Pons (tissue), 1 donor: Measurements from ENCODE around the gene HS3ST2.
A peak's percentile ranks its signal among the peaks of the same experiment; 100 is the strongest.

Source experiments
- DNase-seq: peaks from one replicate; pipeline ENCODE4 v3.0.0-alpha.2; 2016; ENCODE audit warnings: low spot score

The HS3ST2 gene

DNA sequence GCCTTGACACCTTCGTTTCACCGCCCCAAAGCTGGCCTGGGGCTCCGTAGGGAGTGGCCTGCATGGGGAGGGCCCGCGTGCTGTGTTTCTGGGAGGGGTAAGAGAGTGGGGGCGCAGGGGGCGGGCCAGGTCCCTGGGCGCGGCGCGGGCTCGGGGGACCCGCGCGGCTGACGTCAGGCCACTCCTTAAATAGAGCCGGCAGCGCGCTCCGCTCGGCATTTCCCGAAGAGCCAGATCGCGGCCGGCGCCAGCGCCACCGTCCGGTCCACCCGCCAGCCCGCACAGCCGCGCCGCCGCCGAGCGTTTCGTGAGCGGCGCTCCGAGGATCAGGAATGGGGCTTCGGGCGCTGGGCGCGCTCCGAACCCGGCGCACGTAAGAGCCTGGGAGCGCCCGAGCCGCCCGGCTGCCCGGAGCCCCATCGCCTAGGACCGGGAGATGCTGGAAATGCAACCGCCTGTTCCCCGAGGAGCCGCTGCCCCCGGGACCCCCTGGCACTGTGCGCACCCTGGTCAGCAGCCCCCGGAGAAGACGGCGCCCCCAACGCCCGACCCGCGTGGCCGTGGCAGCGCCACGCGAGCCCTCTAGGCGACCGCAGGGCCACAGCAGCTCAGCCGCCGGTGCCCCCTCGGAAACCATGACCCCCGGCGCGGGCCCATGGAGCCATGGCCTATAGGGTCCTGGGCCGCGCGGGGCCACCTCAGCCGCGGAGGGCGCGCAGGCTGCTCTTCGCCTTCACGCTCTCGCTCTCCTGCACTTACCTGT lies at the start of gene HS3ST2:
HS3ST2 (plus strand) TSS at position 215 of the 763 bp plus-strand sequence; CDS start at position 664, 449 bp downstream.
- DNase-seq = no peak

DNA sequence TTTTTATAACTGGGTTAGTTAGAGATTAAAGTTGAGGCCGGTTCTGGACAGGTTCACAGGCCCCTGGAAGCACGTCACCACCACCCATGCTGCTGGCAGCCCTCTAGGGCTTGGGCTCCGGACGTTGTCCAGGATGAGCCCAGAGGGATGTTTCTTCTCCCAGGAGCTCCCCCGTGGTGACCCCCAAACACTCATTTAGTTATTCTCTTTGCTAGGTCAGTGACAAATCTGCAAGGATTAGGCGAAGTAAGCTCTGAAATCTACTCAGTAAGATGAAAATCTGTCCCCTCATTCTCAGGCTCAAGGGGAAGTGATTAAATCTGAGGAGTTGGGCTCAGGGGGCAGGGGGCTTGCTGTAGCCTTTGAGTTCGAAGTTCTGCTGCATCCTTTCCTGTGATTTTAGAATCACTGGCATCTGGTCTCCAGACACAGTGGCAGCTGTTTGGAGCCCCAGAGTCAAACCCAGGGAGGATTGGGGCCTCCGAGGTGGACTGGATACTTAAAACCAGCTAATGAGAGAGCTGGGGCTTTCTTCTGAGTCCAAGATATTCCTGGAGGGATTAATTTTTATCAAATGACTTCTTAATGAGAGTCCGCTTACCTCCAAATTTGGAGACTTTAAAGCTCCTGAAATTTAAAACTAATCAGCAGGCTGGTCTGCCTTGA lies 49.2 kb upstream of the HS3ST2 start:
- no peak for DNase-seq

DNA sequence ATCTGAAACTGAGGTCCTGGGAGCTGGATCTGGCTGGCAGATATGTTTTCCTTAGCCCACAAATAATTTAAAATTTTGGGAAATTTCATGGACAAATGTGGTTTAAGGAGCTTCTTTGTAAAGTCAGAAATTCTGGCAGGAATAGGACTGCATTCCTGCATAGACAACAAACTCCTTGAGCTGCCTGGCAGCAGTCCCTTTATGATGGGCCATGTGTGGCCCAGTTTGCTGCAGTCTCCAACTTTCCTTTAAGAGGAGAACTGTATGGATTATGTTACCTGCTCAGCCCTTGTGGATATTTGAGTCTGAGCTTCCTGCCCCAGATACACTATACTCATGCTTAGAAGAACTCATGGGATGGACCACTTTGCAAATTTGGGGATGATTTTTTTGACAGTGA lies 48.5 kb upstream of the HS3ST2 start:
- no peak for DNase-seq

DNA sequence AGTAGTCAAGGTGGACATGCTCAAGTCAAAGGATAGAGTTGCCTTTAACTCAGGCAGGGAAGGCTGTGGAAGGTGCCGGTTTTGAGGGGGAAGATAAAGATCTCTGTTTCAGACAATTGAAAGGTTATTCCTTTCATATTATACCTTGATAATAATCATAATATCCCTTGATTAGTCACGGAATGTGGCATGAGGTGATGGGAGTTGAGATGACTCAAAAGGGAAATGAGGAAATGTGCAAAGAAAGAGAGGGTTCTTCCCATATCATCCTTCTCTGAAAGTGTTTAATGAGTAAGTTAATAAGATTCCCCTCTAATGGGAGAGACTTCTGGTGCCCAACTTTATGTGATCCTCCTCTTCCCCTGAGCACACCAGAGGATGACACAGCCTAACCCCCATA lies 43.1 kb upstream of the HS3ST2 start:
- DNase-seq = no peak

DNA sequence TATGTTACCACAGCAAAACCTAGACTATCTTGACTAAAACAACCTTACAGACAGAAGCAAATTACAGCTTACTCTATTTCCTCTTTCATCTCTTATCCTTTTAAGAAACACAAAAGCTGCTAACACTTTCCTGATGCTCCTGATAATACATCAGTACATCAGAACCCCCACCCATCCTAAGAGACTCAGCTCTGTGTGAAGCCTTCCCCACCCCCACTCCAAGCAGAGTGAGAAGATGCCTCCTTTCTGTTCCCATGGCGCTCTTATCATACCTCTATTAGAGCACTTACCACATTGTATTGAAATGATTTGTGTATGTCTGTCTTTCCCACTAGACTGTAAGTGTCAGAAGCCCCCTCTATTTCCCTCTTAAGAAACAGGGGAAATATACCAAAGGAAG lies 42.4 kb upstream of the HS3ST2 start:
- DNase-seq = no peak

DNA sequence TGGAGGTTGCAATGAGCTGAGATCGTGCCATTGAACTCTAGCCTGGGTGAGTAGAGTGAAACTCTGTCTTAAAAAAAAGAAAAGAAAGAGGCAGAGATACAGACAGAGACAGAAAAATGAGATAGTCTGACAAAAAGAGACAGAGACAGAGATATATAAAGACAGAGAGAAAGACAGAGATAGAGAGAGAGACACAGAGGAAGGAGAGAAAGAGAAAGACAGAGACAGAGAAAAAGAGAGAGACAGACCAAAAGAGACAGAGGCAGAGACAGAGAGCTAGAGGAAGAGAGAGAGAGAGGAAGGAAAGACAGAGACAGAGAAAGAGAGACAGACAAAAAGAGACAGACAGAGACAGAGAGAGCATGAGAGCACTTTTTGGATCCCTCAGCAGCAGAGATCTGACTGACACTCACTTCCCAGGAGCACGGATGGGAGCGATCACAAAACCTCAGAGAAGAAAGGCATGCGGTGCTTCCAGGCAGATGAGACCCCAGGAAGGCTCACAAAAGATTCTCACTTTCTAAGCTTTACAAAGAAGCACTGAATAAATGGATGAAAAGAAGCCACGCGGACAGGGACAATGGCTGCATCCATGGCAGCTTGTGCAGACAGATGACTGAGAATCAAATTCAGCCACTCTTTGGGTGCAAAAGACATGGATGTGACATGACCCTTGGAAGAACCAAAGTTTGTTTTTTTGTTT lies 38.6 kb upstream of the HS3ST2 start:
- no peak for DNase-seq

DNA sequence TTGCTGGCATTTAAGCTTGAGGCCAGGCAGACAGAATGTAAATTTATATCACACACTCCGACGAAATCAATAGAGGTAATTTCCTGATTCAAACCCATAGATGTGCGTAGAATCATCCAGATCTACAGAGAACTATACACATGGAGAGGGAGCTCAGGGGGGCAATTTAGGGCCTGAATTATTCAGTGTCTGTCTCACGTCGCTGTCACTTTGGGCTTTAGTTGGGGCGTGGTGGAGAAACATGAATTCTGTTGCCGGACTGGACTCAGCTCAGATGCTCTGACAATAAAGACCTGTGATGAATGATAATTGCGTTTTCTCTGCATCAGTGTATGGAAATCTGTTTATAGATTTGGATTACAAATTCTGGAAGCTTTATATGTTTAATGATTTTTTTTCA lies 32.5 kb upstream of the HS3ST2 start:
- no peak for DNase-seq

DNA sequence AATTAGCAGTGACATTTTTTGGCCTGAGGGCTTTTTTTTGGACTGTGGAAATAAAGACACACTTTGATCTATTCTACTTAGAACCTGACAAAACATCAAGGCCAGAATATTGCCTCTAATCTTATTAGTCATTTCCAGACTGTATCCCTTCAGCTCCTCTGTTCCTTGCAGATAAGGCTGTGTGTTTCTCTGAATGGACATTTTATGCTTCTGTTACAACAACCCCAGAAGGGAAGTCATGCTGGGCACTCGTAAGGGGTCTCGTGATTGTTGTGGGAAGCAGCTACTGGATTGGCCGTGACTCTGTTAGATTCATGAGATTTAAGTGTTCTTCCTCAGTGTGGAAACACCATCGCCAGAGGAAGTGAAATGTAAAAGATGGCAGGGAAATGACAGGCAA lies 31.6 kb upstream of the HS3ST2 start:
- peak; percentile 64 for DNase-seq

DNA sequence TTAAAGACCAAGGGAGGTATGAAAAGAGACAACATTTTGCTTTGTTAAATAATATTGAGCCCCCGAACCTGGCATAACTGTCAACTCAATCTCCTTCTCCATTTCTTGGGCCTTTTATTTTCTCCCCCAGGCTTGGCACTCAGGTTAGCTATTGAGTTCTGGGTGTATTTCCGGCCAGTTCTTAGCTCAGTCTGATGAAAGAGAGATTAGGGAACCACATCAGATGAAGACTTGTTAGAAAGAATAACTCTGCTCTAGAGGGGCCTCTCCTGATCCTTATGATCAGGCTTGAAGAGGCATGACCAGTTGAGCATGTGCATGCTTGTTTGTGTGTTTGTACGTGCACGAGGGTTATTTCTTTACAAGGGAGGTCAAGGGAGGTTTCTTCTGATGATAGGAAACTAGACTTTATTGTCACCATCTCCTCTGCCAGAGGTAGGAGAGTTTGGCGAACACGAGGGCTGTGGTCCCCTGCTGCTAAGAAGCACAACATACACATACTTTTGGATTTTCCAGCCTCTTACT lies 29.2 kb upstream of the HS3ST2 start:
- no peak for DNase-seq

DNA sequence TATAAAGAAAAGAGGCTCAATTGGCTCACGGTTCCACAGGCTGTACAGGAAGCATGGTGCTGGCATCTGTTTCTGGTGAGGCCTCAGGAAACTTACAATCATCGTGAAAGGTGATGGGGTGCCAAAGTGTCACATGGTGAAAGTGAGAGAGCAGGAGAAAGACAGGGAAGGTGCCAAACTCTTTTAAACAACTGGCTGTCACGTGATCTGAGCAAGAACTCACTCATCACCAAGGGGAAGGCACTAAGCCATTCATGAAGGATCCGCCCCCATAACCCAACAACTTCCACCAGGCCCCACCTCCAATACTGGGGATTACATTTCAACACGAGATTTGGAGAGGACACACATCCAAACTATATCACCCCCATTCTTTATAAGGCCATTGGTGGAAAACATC lies 28.4 kb upstream of the HS3ST2 start:
- DNase-seq = no peak

DNA sequence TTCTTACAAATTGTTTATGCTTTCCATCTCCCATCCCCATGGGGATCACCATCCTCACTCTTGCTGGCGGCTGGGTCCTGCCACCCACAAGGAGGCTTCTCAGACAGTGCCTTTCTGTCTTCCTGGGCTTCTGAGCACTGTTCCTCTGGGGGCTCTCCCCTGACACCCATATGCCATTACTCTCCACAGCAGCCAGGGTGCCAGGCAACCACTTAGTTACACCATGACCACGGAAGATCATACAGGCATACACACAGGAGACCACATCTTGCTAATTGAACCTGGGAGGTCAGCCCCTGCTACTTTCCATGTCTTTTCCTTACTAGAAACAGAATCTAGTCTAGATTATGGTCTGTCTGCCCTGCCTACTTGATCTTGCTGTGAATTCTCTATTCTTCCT lies 27.7 kb upstream of the HS3ST2 start:
- DNase-seq = no peak

DNA sequence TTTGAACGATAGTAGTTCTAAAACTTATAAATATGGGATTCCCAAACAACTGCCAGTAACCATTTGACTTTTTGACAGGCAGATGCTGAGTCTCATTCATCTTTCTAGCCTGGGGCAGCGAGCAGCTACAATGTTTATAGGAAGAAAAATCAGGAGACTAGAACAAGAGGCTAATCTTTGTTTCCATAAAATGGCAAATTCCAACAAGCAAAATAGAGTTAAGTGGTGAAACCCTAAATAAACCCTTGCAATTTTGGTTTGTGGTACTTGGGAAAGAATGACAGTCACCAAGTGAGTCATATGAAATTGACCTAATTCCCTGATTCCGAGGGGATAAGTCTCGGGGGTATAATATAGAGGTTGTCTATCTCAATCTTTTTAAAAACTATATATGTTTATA lies 27.3 kb upstream of the HS3ST2 start:
- no peak for DNase-seq

DNA sequence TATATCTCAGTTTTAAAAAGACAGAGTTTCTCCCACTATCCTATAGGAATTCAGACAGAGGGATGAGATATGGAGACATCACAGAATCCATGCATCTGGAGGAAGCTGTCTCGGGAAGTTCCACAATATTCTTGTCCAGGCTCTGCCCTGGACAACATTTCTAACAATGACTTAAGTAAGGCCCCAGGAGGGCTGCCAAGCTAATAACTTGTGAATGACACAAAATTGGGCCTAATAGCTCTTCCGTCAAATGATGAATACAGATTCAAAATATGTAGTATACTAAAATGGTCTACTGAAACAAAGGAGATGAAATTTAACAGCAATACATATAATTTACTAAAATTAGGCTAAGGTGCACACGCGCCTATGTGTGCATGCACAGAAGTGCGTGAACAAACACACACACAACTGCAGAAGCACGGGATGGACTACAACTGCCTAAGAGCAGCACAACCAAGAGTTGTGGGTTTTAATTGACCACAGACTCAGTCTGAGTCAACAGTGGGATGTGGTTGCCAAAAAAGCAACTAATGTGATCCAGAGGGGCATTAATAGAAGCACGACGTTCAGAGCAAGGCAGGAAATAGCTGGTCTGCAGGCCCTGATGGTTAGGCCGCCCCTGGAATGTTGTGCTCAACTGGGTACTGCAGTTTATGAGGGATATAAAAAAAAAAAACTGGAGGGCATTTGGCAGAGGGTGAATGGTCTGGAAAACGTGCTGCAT lies 26.3 kb upstream of the HS3ST2 start:
- DNase-seq = peak; percentile 14

DNA sequence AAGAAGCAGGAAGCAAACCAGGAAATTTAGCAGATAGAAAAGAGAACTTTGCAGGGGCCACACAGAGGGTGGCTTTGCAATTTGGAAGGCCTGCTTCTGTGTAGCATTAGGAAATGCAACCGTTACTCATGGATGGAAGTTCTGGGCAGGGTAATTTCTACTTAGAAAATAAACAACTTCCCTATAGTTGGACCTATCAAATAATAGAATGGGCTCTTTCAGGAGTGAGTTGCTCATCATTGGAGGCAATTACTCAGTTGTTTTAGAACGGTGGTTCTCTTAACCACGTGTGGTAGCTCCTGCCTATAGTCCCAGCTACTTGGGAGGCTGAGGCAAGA lies 25.8 kb upstream of the HS3ST2 start:
- no peak for DNase-seq

DNA sequence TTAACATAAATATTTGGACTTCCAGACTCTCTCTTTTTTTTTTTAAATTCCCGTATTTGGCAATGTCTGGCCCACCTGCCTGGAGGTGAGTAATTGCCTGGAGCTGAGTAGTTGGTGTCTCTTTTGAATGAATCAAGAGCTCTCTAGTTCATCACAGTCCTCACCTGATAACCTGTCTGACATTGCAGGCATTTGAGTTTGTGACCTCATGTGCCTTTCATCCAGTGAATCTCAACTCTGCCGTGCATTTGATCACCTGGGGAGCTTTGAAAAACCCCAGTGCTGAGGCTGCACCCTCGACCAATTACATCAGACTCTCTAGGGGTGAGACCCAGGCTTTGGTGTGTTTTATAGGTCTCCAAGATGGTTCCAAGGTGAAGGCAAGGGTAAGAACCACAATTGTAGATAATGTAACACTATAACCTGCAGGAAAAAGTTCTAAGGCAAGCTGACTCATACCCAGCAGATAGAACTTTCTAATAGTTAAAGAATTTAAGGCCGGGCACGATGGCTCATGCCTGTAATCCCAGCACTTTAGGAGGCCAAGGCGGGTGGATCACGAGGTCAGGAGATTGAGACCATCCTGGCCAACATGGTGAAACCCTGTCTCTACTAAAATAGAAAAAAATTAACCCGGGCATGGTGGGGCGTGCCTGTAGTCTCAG lies 24.5 kb upstream of the HS3ST2 start:
- DNase-seq = no peak

DNA sequence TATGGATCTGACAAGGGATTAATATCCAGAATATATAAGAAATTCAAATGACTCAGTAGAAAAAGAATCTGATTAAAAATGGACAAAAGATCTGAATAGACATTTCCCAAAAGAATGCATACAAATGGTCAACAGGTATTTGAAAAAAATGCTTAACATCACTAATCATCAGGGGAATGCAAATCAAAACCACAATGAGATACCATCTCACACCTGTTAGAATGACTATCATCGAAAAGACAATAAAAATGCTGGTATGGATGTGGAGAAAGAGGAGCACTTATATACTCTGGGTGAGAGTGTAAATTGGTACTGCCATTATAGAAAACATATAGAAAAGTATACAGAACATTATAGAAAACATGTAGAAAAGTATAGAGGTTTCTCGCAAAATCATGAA lies 16.4 kb upstream of the HS3ST2 start:
- no peak for DNase-seq

DNA sequence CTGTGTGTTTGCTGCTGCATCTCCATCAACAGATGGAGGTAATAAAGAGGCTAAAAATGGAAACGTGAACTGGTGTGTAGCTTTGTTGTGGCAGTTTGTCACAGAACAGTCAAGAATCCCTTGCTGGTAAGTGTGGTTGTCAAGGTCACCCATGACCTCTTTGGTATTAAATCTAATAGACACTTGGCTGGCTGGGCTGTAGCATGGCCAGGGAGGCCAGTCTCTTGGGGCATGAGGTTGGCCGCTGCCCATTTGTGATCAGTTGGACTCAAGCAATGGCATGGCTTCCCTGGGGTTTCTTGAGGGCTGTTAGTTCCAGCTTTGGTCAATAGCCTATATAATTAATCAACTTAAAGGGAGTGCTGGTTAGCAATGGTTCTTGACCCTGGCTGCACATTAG lies 14.8 kb upstream of the HS3ST2 start:
- no peak for DNase-seq

DNA sequence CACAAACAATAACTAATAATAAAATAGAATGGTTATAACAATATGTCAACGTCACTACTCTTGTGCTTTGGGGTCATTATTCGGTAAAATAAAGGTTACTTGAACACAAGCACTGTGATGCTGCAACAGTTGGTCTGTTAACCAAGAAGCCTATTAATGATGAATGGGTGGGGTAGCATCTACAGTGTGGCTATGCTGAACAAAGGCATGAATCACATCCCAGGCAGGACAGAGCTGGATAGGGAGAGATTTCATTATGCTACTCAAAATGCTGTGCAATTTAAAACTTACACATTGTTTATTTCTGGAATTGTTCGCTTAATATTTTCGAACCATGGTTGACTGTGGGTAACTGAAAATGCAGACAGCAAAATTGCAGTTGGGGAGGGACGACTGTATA lies 9.1 kb upstream of the HS3ST2 start:
- DNase-seq = no peak

DNA sequence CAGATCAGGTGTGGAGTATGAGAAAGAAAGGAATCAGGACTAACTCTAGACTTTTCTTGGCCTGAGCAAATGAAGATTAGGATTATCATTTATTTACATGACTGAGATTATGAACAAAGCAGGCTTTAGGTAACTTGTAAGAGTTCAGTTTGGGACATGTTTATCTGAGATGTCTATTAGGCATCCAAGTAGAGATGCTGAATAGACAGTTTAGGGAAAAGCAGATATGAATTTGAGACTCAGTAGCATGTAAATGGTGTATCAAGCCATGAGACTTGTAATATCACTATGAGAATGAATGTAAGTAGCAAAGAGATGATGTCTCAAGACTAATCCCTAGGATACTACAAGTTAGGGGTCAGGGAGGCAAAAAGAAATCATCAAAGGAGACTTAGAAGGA lies 8.6 kb upstream of the HS3ST2 start:
- DNase-seq = no peak

DNA sequence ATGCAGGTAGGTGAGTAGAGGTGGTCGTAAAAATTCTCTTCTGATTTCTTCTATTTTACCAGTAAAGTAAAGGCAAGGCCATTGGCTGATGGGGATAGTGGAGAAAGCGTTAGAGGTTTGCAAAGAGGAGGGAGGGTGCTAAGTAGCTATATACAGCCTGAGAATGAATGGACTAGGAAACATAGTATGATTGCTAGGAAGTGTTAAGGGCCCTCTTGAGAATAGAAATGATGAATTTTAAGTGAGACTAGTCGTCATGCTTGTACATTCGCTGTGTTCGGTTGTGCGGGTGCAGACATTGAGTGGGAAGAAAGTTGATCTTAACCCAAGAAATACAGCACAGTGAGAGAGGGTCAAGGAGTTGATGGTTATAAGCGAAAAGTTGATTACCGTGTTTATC lies 7.2 kb upstream of the HS3ST2 start:
- DNase-seq = no peak

DNA sequence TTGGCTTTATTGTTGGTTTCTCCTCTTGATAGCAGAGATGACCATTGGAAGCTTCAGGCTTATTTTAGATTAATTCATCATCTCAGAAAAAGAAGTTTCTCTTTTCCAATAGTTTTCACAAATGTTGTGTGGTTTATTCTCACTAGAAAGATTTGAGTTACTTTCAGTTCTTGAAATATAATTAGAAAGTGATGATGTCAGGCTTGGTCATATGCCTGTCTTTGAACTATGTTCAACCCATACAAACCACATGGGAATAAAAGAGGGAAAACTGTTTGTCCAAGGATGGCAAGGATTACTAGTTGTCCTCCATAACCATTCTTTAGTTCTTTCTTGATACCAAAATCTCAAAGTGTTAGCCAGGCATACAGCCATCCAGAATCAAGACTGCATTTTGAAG lies 3.7 kb upstream of the HS3ST2 start:
- no peak for DNase-seq
